IMR-90 (cell line): ENCODE results near the gene TEX11. TPM values are rescaled to one million over a fixed set of nuclear protein-coding genes. Genes with fewer than 3 reads are reported as not detected.

Experiments
- ATAC-seq: fragments of 200-7000 bp; cut with Tn5 transposase; 2 replicates; pipeline ENCODE4 v1.9.1; 2020; ENCODE audit warnings: low read depth, mild to moderate bottlenecking, moderate library complexity
- BruUV-seq: library from RNA; stranded (reverse); fragments of 400-500 nt; replicated peaks from 2 replicates; lab custom pipeline; 2021; lab: Mats Ljungman, UMichigan
- CTCF ChIA-PET: fragments of 300-600 bp; formaldehyde crosslinking; extraction: SDS; loops from one replicate; lab custom pipeline; 2021; ENCODE audit warnings: antibody characterized with exemption; lab: Yijun Ruan, JAX
- POLR2A ChIA-PET: fragments of 300-600 bp; sonication (Branson Sonifier 250); formaldehyde crosslinking; loops from one replicate; lab custom pipeline; 2022; ENCODE audit warnings: antibody characterized with exemption; ENCODE audit not compliant: unreplicated experiment; lab: Charles Lee
- DNase-seq: peaks from one replicate; pipeline ENCODE4 v3.0.0; 2013
- H2AFZ ChIP-seq: replicated peaks from 2 replicates; pipeline ENCODE3; 2013; ENCODE audit warnings: low read length, mild to moderate bottlenecking; ENCODE audit not compliant: poor library complexity
- H2AK5ac ChIP-seq: 2 replicates; pipeline ENCODE4 v1.6.1; 2013; ENCODE audit warnings: low read depth, low read length, inconsistent platforms
- H2AK9ac ChIP-seq: replicated peaks from 2 replicates; pipeline ENCODE3; 2013; ENCODE audit warnings: mild to moderate bottlenecking, low read depth, low read length, moderate library complexity; ENCODE audit not compliant: poor library complexity
- H2BK120ac ChIP-seq: 2 replicates; pipeline ENCODE4 v1.6.1; 2013; ENCODE audit warnings: low read depth, low read length, inconsistent platforms
- H2BK15ac ChIP-seq: 3 replicates; pipeline ENCODE4 v1.6.1; 2013; ENCODE audit warnings: low read depth, low read length, inconsistent platforms
- H2BK20ac ChIP-seq: 2 replicates; pipeline ENCODE4 v1.6.1; 2013; ENCODE audit warnings: low read depth, mild to moderate bottlenecking, inconsistent platforms, low read length, moderate library complexity
- H2BK5ac ChIP-seq: 2 replicates; pipeline ENCODE4 v1.6.1; 2013; ENCODE audit warnings: mild to moderate bottlenecking, low read depth, low read length, inconsistent platforms; ENCODE audit not compliant: poor library complexity, severe bottlenecking
- H3K14ac ChIP-seq: replicated peaks from 2 replicates; pipeline ENCODE4 v1.6.1; 2013; ENCODE audit warnings: low read depth, low read length, inconsistent platforms
- H3K18ac ChIP-seq: 2 replicates; pipeline ENCODE4 v1.6.1; 2013; ENCODE audit warnings: low read depth, low read length, control low read depth
- H3K23ac ChIP-seq: 2 replicates; pipeline ENCODE4 v1.6.1; 2013; ENCODE audit warnings: low read depth, low read length, inconsistent platforms
- H3K27ac ChIP-seq: 2 replicates; pipeline ENCODE4 v1.5.1; 2013; ENCODE audit warnings: mild to moderate bottlenecking, control low read depth, low read length; ENCODE audit not compliant: insufficient read depth
- H3K27me3 ChIP-seq: 2 replicates; pipeline ENCODE4 v1.6.1; 2013; ENCODE audit warnings: low read length; ENCODE audit not compliant: control insufficient read depth, insufficient read depth
- H3K36me3 ChIP-seq: 2 replicates; pipeline ENCODE4 v1.6.1; 2013; ENCODE audit warnings: low read length, mixed read lengths; ENCODE audit not compliant: control insufficient read depth, insufficient read depth
- H3K4ac ChIP-seq: 2 replicates; pipeline ENCODE4 v1.6.1; 2013; ENCODE audit warnings: low read depth, low read length, inconsistent platforms
- H3K4me1 ChIP-seq: 2 replicates; pipeline ENCODE4 v1.6.1; 2013; ENCODE audit warnings: low read length, mixed read lengths; ENCODE audit not compliant: control insufficient read depth, insufficient read depth
- H3K4me2 ChIP-seq: 2 replicates; pipeline ENCODE4 v1.6.1; 2013; ENCODE audit warnings: low read depth, mild to moderate bottlenecking, control low read depth, low read length, moderate library complexity
- H3K4me3 ChIP-seq: 2 replicates; pipeline ENCODE4 v1.5.1; 2013; ENCODE audit warnings: low read depth, mild to moderate bottlenecking, control low read depth, low read length, moderate library complexity; ENCODE audit not compliant: insufficient read depth
- H3K56ac ChIP-seq: 2 replicates; pipeline ENCODE4 v1.6.1; 2013; ENCODE audit warnings: low read length, inconsistent platforms; ENCODE audit not compliant: insufficient read depth; ENCODE audit errors: extremely low read depth
- H3K79me1 ChIP-seq, 2 experiments: 2 replicates each; pipeline ENCODE4 v1.6.1; 2013; ENCODE audit warnings: low read length in 2 of 2, inconsistent platforms in 1 of 2, low read depth in 1 of 2
- H3K9ac ChIP-seq: 2 replicates; pipeline ENCODE4 v1.6.1; 2013; ENCODE audit warnings: low read depth, low read length, control low read depth
- H3K9me1 ChIP-seq: 2 replicates; pipeline ENCODE4 v1.6.1; 2013; ENCODE audit warnings: low read length, inconsistent platforms; ENCODE audit not compliant: insufficient read depth
- H3K9me3 ChIP-seq: 2 replicates; pipeline ENCODE4 v1.6.1; 2013; ENCODE audit warnings: low read length; ENCODE audit not compliant: control insufficient read depth, insufficient read depth
- H4K20me1 ChIP-seq: 2 replicates; pipeline ENCODE4 v1.6.1; 2013; ENCODE audit warnings: low read length, inconsistent platforms; ENCODE audit not compliant: insufficient read depth
- H4K5ac ChIP-seq: 2 replicates; pipeline ENCODE4 v1.6.1; 2013; ENCODE audit warnings: mild to moderate bottlenecking, low read depth, low read length, control low read depth
- H4K8ac ChIP-seq, 2 experiments: 2 replicates each; pipeline ENCODE4 v1.6.1; 2013; ENCODE audit warnings: low read depth in 2 of 2, low read length in 2 of 2, control low read depth in 1 of 2, inconsistent platforms in 1 of 2
- H4K91ac ChIP-seq: 2 replicates; pipeline ENCODE4 v1.6.1; 2013; ENCODE audit warnings: low read depth, low read length, inconsistent platforms; ENCODE audit not compliant: insufficient read depth
- BHLHE40 ChIP-seq: fragments of 150-350 bp; IDR thresholded peaks from 2 replicates; pipeline ENCODE4 v1.6.1; 2016; ENCODE audit warnings: mild to moderate bottlenecking, low read depth, low read length
- CEBPB ChIP-seq: IDR thresholded peaks from 2 replicates; pipeline ENCODE4 v1.6.1; 2012; ENCODE audit warnings: low read depth, low read length, improper control_type of control experiment
- CHD1 ChIP-seq: IDR thresholded peaks from 2 replicates; pipeline ENCODE4 v1.6.1; 2012; ENCODE audit warnings: low read depth, low read length, improper control_type of control experiment
- FOS ChIP-seq: fragments of 150-350 bp; IDR thresholded peaks from 2 replicates; pipeline ENCODE4 v1.6.1; 2016; ENCODE audit warnings: low read depth, low read length
- MAFK ChIP-seq: IDR thresholded peaks from 2 replicates; pipeline ENCODE4 v1.6.1; 2012; ENCODE audit warnings: low read depth, low read length, improper control_type of control experiment
- MAZ ChIP-seq: IDR thresholded peaks from 2 replicates; pipeline ENCODE4 v1.6.1; 2012; ENCODE audit warnings: low read depth, mild to moderate bottlenecking, low read length, improper control_type of control experiment, moderate library complexity, borderline replicate concordance
- MXI1 ChIP-seq: IDR thresholded peaks from 2 replicates; pipeline ENCODE4 v1.6.1; 2012; ENCODE audit warnings: low read depth, mild to moderate bottlenecking, low read length, moderate library complexity, borderline replicate concordance
- POLR2A ChIP-seq: IDR thresholded peaks from 2 replicates; pipeline ENCODE4 v1.6.1; 2012; ENCODE audit warnings: mild to moderate bottlenecking, low read depth, low read length
- RAD21 ChIP-seq: IDR thresholded peaks from 2 replicates; pipeline ENCODE4 v1.6.1; 2012; ENCODE audit warnings: low read length, improper control_type of control experiment
- RCOR1 ChIP-seq: IDR thresholded peaks from 2 replicates; pipeline ENCODE4 v1.6.1; 2012; ENCODE audit warnings: mild to moderate bottlenecking, low read length, improper control_type of control experiment; ENCODE audit not compliant: insufficient replicate concordance
- RFX5 ChIP-seq: IDR thresholded peaks from 2 replicates; pipeline ENCODE4 v1.8.0; 2012; ENCODE audit warnings: low read depth, mild to moderate bottlenecking, low read length, moderate library complexity
- SMC3 ChIP-seq: fragments of 150-350 bp; IDR thresholded peaks from 2 replicates; pipeline ENCODE4 v1.6.1; 2016; ENCODE audit warnings: low read depth, mild to moderate bottlenecking, antibody characterized with exemption, low read length, moderate library complexity
- WGBS, 2 experiments: methylation state at CpG; one replicate each; pipeline versions ENCODE4 v1.1.5 to v1.1.7; 2013; ENCODE audit warnings: missing lambda C conversion rate in 2 of 2; ENCODE audit not compliant: insufficient read length in 1 of 2; ENCODE audit errors: extremely low coverage in 2 of 2; 5-methylcytosine and 5-hydroxymethylcytosine counted together
- dilution Hi-C: fragments of 300-500 bp; cut with HindIII; formaldehyde crosslinking; loops from one replicate; pipeline ENCODE4 v1.14.3; 2018; ENCODE audit warnings: low sequenced_read_pairs; ENCODE audit not compliant: unreplicated experiment
- in situ Hi-C: fragments of 300-500 bp; cut with MboI; formaldehyde crosslinking; loops from 3 replicates; pipeline ENCODE4 v1.14.3; 2019; ENCODE audit warnings: low sequenced_read_pairs, inconsistent platforms, mixed read lengths
- intact Hi-C: fragments of 100-400 bp; cut with micrococcal nuclease; formaldehyde crosslinking; loops from 2 replicates; pipeline ENCODE4 v1.10.0; 2022
- polyA plus RNA-seq, 3 experiments: library from polyadenylated mRNA; depleted of rRNA; stranded (reverse); fragments of >200 nt; gene quantifications; 2 replicates each; pipeline ENCODE4 v1.2.3, GENCODE V29; 2012; ENCODE audit warnings: low replicate concordance in 1 of 3
- total RNA-seq: library from RNA; depleted of rRNA; stranded (reverse); fragments of >200 nt; gene quantifications from 2 replicates; pipeline ENCODE4 v1.2.3, GENCODE V29; 2012
- TF ChIP-seq, protein P1 (sequence below): conservative IDR thresholded peaks from 2 replicates; pipeline ENCODE4 v1.5.1; 2012; ENCODE audit warnings: mild to moderate bottlenecking, low read depth, low read length, improper control_type of control experiment
- TF ChIP-seq, protein P2 (sequence below): fragments of 150-350 bp; IDR thresholded peaks from 2 replicates; pipeline ENCODE4 v1.6.1; 2016; ENCODE audit warnings: low read depth, mild to moderate bottlenecking, low read length, moderate library complexity, borderline replicate concordance

TEX11 gene
- total and polyA plus RNA-seq, 2 of the 4 experiments (the other 2 are of a cell fraction), result not detected

DNA sequence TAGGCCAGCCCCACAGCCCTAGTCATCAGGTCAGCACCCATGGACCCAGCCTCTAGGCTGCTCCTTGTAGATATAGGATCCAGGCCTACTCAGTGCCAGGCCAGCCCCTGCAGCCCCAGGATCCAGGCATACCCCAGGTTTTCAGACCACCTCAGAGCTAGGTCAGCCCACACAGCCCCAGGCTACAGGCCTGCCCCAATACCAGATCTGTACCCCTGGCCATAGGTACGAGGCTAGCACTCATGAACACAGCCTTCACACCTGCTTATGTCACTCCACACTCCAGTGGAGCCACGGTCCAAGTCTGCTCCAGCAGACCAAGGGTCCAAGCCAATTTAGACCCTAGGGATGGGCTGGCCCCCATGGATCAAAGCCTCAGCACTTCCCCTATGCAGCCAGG lies 272.8 kb downstream of the TEX11 start:
- H3K4me2 ChIP-seq, result no peak overlapping the region
- TF ChIP-seq, protein P1, sequence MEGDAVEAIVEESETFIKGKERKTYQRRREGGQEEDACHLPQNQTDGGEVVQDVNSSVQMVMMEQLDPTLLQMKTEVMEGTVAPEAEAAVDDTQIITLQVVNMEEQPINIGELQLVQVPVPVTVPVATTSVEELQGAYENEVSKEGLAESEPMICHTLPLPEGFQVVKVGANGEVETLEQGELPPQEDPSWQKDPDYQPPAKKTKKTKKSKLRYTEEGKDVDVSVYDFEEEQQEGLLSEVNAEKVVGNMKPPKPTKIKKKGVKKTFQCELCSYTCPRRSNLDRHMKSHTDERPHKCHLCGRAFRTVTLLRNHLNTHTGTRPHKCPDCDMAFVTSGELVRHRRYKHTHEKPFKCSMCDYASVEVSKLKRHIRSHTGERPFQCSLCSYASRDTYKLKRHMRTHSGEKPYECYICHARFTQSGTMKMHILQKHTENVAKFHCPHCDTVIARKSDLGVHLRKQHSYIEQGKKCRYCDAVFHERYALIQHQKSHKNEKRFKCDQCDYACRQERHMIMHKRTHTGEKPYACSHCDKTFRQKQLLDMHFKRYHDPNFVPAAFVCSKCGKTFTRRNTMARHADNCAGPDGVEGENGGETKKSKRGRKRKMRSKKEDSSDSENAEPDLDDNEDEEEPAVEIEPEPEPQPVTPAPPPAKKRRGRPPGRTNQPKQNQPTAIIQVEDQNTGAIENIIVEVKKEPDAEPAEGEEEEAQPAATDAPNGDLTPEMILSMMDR, result no peak
- TF ChIP-seq MAFK, result no peak
- TF ChIP-seq, protein P2, sequence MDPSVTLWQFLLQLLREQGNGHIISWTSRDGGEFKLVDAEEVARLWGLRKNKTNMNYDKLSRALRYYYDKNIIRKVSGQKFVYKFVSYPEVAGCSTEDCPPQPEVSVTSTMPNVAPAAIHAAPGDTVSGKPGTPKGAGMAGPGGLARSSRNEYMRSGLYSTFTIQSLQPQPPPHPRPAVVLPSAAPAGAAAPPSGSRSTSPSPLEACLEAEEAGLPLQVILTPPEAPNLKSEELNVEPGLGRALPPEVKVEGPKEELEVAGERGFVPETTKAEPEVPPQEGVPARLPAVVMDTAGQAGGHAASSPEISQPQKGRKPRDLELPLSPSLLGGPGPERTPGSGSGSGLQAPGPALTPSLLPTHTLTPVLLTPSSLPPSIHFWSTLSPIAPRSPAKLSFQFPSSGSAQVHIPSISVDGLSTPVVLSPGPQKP, result no peak
- TF ChIP-seq MXI1, result no peak
- no peak for TF ChIP-seq RFX5
- no peak for TF ChIP-seq FOS
- no peak for TF ChIP-seq CHD1
- TF ChIP-seq SMC3, result no peak
- TF ChIP-seq CEBPB, result no peak
- TF ChIP-seq POLR2A, result no peak
- TF ChIP-seq BHLHE40, result no peak
- no peak for TF ChIP-seq RAD21
- TF ChIP-seq MAZ, result no peak
- TF ChIP-seq RCOR1, result no peak
- WGBS, 2 experiments, result no CpG with 5 or more reads among the region's 2 CpGs
- no peak overlapping the region for H3K14ac ChIP-seq
- no TSS peak for BruUV-seq
- H2BK5ac ChIP-seq, result no peak overlapping the region
- H3K18ac ChIP-seq, result no peak overlapping the region
- no peak overlapping the region for H3K9ac ChIP-seq
- H3K27me3 ChIP-seq, result no peaks in the 10 kb centered on the region
- H3K4me1 ChIP-seq, result no peaks in the 10 kb centered on the region
- no peak overlapping the region for H2AFZ ChIP-seq
- H3K4me3 ChIP-seq, result no peak overlapping the region
- no peak for ATAC-seq
- no peak overlapping the region for H4K5ac ChIP-seq
- no peak overlapping the region for H4K8ac ChIP-seq
- H2AK9ac ChIP-seq, result no peak overlapping the region
- no peaks in the 10 kb centered on the region for H3K9me3 ChIP-seq
- ChIA-PET POLR2A (no interaction called here), CTCF (no interaction called here)
- no peak overlapping the region for H3K4ac ChIP-seq
- no peaks in the 10 kb centered on the region for H3K79me1 ChIP-seq
- H3K36me3 ChIP-seq, result no peaks in the 10 kb centered on the region
- intact Hi-C loops, result no loop called here
- no peak overlapping the region for H2BK20ac ChIP-seq
- H2BK120ac ChIP-seq, result no peak overlapping the region
- H2BK15ac ChIP-seq, result no peak overlapping the region
- no peak overlapping the region for H3K23ac ChIP-seq
- no peaks in the 10 kb centered on the region for H4K20me1 ChIP-seq
- no peak for DNase-seq
- no peak overlapping the region for H3K56ac ChIP-seq
- H3K27ac ChIP-seq, result no peak overlapping the region
- no peak overlapping the region for H2AK5ac ChIP-seq
- H4K91ac ChIP-seq, result no peak overlapping the region
- H3K9me1 ChIP-seq, result no peaks in the 10 kb centered on the region
- dilution Hi-C loops, result no loop called here
- in situ Hi-C loops, result no loop called here
